Progenitor cell of endocrine pancreas (in vitro differentiated cells): ENCODE results near the gene ARL3. TPM values are rescaled to one million over a fixed set of nuclear protein-coding genes. Genes with fewer than 3 reads are reported as not detected.
A peak's percentile ranks its signal among the peaks of the same experiment; 100 is the strongest.

Experiments used
- DNase-seq: peaks from one replicate; pipeline ENCODE4 v3.0.0; 2021; ENCODE audit warnings: low spot score; ENCODE audit not compliant: unreplicated experiment
- H3K27ac Mint-ChIP-seq: 2 replicates; pipeline ENCODE4 v1.8.0; 2021; ENCODE audit warnings: mild to moderate bottlenecking, moderate library complexity, mixed read lengths
- H3K27me3 Mint-ChIP-seq: 2 replicates; pipeline ENCODE4 v1.8.0; 2021; ENCODE audit warnings: mixed read lengths
- H3K36me3 Mint-ChIP-seq: 2 replicates; pipeline ENCODE4 v1.8.0; 2022; ENCODE audit warnings: mixed read lengths; ENCODE audit not compliant: insufficient read depth
- H3K4me1 Mint-ChIP-seq: 2 replicates; pipeline ENCODE4 v1.8.0; 2021; ENCODE audit warnings: low read depth, mixed read lengths
- H3K4me3 Mint-ChIP-seq: 2 replicates; pipeline ENCODE4 v1.8.0; 2021; ENCODE audit warnings: low read depth, mild to moderate bottlenecking, moderate library complexity, mixed read lengths
- H3K9me3 Mint-ChIP-seq: 2 replicates; pipeline ENCODE4 v1.8.0; 2021; ENCODE audit warnings: low read depth, mixed read lengths
- total RNA-seq: library from RNA; stranded (reverse); gene quantifications from 2 replicates; pipeline ENCODE4 v1.2.1, GENCODE V29; 2021
- TF ChIP-seq, protein P1 (sequence below): fragments of 200-600 bp; sonication (generic); IDR thresholded peaks from one replicate; pipeline ENCODE4 v1.5.0; 2021; ENCODE audit warnings: antibody characterized with exemption, mild to moderate bottlenecking; ENCODE audit not compliant: unreplicated experiment

ARL3 gene
- total RNA-seq, 1 donor from 2014 or later: 25.0 TPM

DNA sequence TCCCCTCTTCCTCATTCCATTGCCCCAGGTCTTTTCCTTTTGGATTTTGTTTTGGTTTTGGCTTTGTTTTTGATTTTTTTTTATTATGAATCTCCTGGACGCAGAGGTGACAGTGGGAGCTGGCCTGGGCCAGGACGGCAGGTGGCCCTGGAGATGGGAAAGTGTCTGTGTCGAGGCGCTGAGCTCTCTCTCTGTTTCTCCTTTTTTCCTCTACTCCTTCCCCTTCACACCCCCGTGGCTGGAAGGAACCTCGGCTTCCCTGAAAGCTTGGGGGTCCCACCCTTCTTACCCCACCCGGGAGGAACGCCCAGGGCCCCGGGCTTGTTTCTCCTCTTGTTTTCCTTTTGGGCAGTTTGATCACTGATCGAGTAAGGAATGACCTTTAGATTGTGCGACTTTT lies 56.7 kb downstream of the ARL3 start:
- no peaks in the 10 kb centered on the region for H3K9me3 Mint-ChIP-seq
- H3K27ac Mint-ChIP-seq: peak overlapping the region; percentile 33
- H3K4me3 Mint-ChIP-seq: no peak overlapping the region
- TF ChIP-seq, protein P1, sequence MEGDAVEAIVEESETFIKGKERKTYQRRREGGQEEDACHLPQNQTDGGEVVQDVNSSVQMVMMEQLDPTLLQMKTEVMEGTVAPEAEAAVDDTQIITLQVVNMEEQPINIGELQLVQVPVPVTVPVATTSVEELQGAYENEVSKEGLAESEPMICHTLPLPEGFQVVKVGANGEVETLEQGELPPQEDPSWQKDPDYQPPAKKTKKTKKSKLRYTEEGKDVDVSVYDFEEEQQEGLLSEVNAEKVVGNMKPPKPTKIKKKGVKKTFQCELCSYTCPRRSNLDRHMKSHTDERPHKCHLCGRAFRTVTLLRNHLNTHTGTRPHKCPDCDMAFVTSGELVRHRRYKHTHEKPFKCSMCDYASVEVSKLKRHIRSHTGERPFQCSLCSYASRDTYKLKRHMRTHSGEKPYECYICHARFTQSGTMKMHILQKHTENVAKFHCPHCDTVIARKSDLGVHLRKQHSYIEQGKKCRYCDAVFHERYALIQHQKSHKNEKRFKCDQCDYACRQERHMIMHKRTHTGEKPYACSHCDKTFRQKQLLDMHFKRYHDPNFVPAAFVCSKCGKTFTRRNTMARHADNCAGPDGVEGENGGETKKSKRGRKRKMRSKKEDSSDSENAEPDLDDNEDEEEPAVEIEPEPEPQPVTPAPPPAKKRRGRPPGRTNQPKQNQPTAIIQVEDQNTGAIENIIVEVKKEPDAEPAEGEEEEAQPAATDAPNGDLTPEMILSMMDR: no peak
- no peaks in the 10 kb centered on the region for H3K27me3 Mint-ChIP-seq
- H3K36me3 Mint-ChIP-seq: peaks cover 15% of the 10 kb centered on the region
- DNase-seq: no peak
- H3K4me1 Mint-ChIP-seq: peaks cover 1% of the 10 kb centered on the region

DNA sequence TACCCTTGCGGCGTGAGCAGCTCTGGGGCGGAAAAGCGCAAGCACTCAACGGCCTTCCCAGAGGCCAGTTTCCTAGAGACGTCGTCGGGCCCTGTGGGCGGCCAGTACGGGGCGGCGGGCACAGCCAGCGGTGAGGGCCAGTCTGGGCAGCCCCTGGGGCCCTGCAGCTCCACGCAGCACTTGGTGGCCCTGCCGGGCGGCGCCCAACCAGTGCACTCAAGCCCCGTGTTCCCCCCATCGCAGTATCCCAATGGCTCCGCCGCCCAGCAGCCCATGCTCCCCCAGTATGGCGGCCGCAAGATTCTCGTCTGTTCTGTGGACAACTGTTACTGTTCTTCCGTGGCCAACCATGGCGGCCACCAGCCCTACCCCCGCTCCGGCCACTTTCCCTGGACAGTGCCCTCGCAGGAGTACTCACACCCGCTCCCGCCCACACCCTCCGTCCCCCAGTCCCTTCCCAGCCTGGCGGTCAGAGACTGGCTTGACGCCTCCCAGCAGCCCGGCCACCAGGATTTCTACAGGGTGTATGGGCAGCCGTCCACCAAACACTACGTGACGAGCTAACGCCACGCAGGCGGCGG lies 57.3 kb downstream of the ARL3 start:
- Mint-ChIP-seq H3K4me1 (peaks cover 1% of the 10 kb centered on the region), H3K36me3 (peaks cover 15% of the 10 kb centered on the region), H3K27ac (no peak overlapping the region), H3K4me3 (no peak overlapping the region), H3K27me3 (no peaks in the 10 kb centered on the region), H3K9me3 (no peaks in the 10 kb centered on the region)
- TF ChIP-seq, protein P1: no peak
- no peak for DNase-seq

- Mint-ChIP-seq H3K27ac (no peak overlapping the region), H3K27me3 (no peaks in the 10 kb centered on the region), H3K4me3 (no peak overlapping the region), H3K9me3 (no peaks in the 10 kb centered on the region), H3K36me3 (peaks cover 15% of the 10 kb centered on the region), H3K4me1 (peaks cover 1% of the 10 kb centered on the region)
- TF ChIP-seq, protein P1: no peak
- DNase-seq: no peak
Measured at GRCh38 chr10:102656026-102656425, 58.2 kb downstream of the ARL3 start.

GRCh38 chr10:102654969-102655368 lies 59.2 kb downstream of the ARL3 start:
- H3K9me3 Mint-ChIP-seq: no peaks in the 10 kb centered on the region
- DNase-seq: no peak
- H3K27me3 Mint-ChIP-seq: no peaks in the 10 kb centered on the region
- peaks cover 15% of the 10 kb centered on the region for H3K36me3 Mint-ChIP-seq
- H3K4me3 Mint-ChIP-seq: no peak overlapping the region
- TF ChIP-seq, protein P1: no peak
- H3K4me1 Mint-ChIP-seq: peaks cover 1% of the 10 kb centered on the region
- no peak overlapping the region for H3K27ac Mint-ChIP-seq

DNA sequence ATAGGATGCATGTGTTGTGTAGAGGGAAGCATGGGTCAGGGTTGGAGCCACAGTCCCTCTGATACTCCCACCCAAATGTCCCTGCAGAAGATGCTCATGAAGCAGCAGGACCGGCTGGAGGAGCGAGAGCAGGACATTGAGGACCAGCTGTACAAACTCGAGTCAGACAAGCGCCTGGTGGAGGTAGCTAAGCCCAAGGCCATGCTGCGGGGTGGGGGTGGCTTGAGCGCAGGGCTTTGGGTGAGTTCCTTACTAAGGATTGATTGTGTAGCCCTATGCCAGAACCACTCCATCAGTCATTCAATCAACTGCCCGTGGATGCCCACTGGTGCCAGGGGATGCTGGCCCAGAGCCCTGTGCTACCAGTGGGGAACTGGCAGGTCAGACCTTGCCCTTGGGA lies 59.6 kb downstream of the ARL3 start:
- no peaks in the 10 kb centered on the region for H3K27me3 Mint-ChIP-seq
- H3K27ac Mint-ChIP-seq: peak overlapping the region; percentile 27
- peaks cover 15% of the 10 kb centered on the region for H3K36me3 Mint-ChIP-seq
- peaks cover 2% of the 10 kb centered on the region for H3K4me1 Mint-ChIP-seq
- no peaks in the 10 kb centered on the region for H3K9me3 Mint-ChIP-seq
- H3K4me3 Mint-ChIP-seq: no peak overlapping the region
- no peak for DNase-seq
- TF ChIP-seq, protein P1: no peak
